NCI-H1105 treated with DMSO at 0.1 percent for 48 hours (cell line): ENCODE results near the gene RYR3.

Experiments
- DNase-seq: peaks from one replicate; lab custom pipeline; 2025; lab: John Stamatoyannopoulos, UW

Gene RYR3

DNA sequence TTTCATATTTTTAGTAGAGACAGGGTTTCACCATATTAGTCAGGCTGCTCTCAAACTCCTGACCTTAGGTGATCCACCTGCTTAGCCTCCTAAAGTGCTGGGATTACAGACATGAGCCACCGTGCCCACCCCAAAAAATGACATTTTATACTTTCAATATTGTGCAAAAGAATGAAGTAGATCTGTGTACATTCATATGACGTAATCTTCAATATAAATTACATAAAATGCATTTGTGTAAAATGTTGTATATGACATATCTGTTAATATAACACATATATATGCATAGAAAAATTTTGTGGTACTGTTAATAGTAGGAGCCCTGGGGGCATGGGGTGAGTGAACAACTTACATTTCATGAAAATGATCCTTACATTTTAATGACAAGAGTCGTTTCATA, 71.7 kb downstream of the RYR3 start:
- DNase-seq: no peak

- DNase-seq: no peak
These were observed 73.5 kb downstream of the RYR3 start for GRCh38 chr15:33384307-33384706.

- no peak for DNase-seq
These were observed 81.7 kb downstream of the RYR3 start for GRCh38 chr15:33392453-33392852.

GRCh38 chr15:33393546-33393945, 82.8 kb downstream of the RYR3 start:
- DNase-seq: no peak

GRCh38 chr15:33395321-33395720, 84.6 kb downstream of the RYR3 start:
- DNase-seq: no peak

GRCh38 chr15:33395846-33396245, 85.1 kb downstream of the RYR3 start:
- no peak for DNase-seq

- no peak for DNase-seq
These were observed 85.7 kb downstream of the RYR3 start for GRCh38 chr15:33396475-33396874.

DNA sequence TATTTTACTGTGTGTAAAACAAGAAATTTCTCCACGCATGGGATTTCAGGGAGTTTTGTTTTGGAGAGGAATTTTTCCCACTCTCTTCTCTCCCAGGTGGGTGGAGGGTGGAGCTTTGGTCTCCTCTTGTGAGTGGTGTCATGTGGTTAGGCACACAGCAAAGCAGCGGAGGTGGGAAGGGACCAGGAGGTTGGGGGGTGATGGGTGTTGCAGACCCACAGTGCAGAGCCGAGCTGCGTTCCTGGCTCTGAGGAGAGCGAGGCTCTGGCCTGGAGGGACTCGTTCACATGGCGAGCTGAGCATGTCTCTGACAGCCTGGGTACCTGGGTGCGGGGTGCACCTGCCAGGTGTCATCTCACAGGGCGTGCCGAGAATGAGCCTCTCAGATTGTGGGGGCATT, 87.8 kb downstream of the RYR3 start:
- no peak for DNase-seq

DNA sequence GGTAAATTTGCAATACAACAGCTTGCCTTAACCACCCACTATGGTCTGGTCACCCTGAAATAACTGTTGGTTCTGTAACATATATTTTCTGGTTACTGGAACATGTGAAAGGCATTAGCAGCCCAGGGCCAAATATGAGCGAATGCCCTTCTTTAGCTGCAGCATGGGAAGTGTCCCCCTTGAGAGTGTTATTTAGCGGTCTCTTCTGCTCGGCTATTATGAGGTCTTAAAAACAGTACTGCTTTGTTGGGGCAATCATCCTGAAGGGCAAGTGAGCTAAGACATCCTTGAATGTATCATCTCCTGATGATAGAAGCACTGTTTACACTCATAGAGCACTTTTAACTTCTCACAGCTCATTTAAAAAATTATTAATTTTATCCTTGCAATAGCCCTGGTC, 90.2 kb downstream of the RYR3 start:
- DNase-seq: no peak

GRCh38 chr15:33402600-33402999, 91.8 kb downstream of the RYR3 start:
- no peak for DNase-seq

- no peak for DNase-seq
These were observed 94.3 kb downstream of the RYR3 start for GRCh38 chr15:33405096-33405495.

GRCh38 chr15:33411596-33412540, 101.1 kb downstream of the RYR3 start:
- DNase-seq: no peak

DNA sequence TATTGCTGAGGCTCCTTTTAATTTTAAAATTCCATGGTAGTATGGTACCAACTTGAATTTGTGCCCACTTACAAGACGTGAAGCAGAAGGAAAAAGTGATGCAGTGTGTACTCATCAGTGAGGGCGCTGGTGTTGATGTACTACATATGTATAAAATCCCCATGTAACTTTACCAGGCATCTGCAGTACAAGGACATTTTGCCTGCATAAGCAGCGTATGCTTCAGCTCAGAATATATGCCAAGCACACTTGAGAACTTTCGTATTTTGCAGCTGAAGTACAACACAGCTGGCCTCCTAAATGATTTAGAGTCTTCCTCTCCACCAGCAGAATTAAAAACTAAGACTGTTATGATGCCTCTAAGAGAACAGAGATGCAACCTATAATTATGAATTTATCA, 108.9 kb downstream of the RYR3 start:
- no peak for DNase-seq

DNA sequence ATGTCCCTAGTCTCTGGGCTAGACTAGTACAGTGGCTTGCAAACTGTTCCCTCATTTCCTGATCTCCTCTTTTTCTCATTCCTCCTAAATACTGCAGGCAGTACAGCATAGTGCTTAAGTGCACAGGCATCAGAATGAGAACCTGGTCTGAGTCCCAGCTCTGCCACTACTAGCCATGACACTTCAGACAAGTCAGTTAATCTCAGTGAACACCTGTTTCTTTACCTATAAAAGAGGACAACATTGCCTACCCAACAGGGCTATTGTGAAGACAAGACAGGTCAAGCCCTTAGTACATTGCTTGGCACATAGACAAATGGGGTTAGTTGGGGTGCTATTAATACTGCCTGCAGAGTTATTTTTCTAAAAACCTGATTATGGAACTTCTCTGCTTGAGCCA, 113.3 kb downstream of the RYR3 start:
- no peak for DNase-seq

DNA sequence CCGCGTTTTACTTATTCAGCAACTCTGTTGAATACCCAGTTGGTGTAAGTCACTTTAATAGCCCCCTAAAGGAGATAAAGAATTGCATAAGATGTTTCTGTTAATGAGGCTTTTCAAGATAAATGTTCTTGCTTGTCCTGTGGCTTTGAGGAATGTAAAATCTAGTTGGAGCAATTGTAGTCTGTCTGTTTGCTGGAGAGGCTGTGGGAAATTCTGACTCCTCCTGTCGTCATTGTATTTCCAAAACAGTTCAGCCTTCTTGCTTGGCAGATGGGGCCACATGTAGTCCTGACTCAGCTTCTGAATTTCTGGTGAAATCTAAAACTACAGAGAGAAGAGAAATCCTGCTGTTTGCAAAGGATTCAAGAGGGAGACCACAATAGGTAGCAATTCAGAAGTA, 114.4 kb downstream of the RYR3 start:
- no peak for DNase-seq

- no peak for DNase-seq
These were observed 119.8 kb downstream of the RYR3 start for GRCh38 chr15:33430577-33430976.

GRCh38 chr15:33433821-33434220, 123.1 kb downstream of the RYR3 start:
- no peak for DNase-seq

GRCh38 chr15:33438396-33438795, 127.6 kb downstream of the RYR3 start:
- no peak for DNase-seq

GRCh38 chr15:33440900-33441299, 130.1 kb downstream of the RYR3 start:
- no peak for DNase-seq

DNA sequence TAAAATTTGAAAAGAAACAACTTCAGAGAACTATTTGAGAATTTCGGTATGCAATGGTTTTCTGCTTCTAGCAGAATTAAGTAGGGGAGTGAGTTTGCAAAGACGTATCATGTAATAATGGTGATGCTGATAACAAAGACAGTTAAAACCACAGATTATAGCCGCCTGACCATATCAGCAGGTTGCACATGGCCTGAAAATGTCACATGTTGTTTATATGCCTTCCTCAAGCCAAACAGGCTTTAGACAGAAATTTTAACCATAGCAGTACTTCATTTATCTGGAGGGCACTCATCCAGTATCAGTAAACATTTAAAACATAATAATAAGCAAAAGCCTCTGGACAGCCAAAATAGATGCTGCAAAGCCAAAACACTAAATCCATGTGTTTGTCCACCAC, 131.7 kb downstream of the RYR3 start:
- no peak for DNase-seq

DNA sequence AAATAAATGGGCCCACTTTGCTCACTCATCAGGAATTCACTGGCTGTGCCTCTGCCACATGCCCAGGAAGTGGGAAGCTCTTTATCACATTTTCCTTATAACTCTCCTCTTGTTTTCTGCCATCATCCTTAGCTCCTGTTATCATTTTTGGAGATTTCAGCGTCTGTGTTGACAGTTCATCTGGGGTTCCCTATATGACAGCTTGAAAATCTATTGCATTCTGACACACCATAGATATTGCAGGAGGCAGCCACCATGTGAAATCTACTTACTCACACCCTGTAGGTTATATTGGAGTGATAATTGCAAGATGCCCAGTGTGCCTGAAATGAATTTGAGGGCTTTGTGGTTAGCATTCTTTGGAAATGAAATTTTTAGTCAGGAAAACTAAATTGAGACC, 132.9 kb downstream of the RYR3 start:
- no peak for DNase-seq

DNA sequence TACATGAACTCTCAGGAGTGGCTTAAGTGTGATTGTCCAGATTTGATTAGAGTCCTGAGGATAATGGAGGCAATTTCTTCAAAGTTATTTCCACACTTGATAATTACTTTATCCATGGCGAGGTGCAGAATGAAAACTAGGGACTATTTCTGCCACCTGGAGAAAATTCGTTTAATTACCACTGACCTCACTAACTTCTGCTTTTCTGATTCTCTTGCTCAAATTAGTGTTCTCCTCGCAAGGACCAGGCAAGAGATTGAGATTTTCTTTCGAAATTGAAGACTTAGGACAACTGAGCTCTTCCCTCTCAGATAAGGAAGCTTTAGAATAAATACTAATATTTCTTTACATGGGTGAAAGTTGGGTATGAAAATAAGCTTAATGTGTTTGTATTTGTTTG, 135.2 kb downstream of the RYR3 start:
- DNase-seq: no peak

- DNase-seq: no peak
These were observed 137.4 kb downstream of the RYR3 start for GRCh38 chr15:33448151-33448550.

DNA sequence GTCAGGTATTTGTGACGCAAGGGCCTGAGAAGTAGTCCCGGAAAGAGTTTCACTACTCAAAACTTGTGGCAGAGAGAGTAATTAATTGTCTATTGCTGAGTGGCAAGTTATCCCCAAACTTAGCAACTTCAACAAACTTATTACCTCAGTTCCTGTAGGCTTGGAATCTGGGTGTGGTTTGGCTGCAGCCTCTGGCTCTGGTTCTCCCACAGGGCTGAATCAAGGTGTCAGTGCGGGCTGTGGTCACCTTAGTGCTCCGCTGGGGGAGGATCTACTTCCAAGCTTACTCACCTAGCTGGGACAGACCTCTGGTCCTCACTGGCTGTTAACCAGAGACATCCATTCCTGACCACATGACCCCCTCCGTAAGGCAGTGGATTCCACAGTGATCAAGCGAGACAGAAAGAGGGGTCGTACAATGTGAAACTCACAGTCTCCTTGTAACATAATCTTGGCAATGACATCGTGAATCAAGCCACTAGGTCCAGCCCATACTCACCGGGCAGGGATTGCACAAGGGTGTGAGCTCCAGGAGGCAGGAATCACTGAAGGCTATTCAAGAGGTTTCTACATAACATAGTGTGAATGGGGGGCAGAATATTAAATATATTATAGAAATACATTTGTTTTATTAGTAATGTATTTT, 138.3 kb downstream of the RYR3 start:
- DNase-seq: no peak
